ENCODE results near the gene NPEPL1.

NPEPL1 gene

DNA sequence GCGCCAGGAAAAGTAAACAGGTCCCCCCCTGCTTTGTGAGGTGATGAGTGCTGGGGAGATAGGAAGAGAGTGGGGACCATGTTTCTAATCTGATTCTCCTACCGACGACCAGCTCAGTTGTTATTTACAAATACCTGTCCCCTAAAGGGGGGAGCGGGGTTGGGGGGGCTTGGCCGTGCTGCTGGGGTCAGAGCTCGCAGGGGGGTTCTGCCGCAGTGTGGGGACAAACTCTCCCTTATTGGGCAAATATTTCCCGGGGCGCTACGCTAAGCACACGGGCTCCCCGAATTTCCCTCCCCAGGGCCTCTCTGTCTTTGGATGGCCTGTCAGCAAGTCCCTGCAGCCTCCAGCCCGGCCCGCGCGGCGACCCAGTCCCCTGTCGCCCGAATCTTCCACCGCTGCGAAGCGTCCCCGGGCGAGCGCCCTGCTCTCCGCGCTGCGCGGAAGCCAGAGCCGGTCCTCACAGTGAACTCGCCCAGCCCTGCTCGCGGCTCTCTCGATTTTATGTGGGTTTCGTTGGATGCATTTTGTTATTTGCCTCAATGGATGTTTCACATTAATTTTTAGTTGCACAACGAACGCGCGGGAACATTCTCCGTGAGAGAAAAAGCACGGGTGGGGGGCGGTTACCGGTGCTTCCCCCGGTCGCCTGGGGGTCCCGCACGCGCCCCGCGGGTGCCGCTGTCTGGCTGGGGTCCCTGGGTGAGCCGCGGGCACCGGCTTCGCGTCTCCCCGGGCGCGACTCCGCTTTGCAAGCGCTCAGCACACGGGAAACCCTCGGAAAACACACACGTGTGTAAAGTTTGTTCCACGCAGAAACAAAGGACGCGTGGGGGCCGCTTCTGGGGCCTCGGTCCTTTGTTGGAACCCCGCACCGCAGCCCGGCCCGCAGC, 43.1 kb upstream of the NPEPL1 start:
- TF ChIP-seq, protein P1, sequence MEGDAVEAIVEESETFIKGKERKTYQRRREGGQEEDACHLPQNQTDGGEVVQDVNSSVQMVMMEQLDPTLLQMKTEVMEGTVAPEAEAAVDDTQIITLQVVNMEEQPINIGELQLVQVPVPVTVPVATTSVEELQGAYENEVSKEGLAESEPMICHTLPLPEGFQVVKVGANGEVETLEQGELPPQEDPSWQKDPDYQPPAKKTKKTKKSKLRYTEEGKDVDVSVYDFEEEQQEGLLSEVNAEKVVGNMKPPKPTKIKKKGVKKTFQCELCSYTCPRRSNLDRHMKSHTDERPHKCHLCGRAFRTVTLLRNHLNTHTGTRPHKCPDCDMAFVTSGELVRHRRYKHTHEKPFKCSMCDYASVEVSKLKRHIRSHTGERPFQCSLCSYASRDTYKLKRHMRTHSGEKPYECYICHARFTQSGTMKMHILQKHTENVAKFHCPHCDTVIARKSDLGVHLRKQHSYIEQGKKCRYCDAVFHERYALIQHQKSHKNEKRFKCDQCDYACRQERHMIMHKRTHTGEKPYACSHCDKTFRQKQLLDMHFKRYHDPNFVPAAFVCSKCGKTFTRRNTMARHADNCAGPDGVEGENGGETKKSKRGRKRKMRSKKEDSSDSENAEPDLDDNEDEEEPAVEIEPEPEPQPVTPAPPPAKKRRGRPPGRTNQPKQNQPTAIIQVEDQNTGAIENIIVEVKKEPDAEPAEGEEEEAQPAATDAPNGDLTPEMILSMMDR (conservative IDR thresholded peaks at IDR 0.05; ENCODE audit: control insufficient read depth, insufficient read depth, low read depth, low read length) = no peak
- H3K4me3 ChIP-seq (ENCODE audit: control insufficient read depth, low read depth, low read length) = no peak overlapping the region
- DNase-seq (ENCODE audit: low read depth) = no peak

DNA sequence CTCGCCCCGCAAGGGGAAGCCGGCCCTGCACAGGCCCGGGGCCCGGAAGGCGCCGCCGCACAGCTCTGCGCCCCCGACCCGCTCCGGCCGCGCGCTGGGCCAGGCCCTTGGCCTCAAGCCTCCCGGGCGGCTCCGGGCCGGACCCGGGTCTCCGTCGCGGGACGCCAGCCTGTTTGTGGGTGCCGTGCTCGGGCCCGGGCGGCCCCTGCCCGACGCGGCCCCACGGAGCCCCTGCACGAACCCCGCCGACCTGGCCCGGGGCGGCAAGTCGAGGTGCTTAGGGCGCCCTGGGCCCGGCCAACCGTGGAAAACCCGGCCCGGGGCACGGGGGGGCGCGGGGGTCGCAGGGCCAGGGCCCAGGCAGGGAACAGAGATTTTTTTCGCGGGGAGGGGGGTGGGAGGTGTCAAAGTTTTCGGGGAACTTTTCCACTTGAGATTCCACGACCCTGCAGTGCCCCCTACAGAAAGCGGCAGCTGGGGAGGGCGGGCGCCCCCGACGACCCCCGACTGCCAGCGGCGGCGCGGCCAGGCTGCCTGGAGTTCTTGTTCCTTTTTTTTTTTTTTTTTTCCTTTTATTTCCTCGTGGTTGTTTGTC, 42.3 kb upstream of the NPEPL1 start:
- DNase-seq (ENCODE audit: low read depth) = no peak
- peak overlapping the region; percentile 96 for H3K4me3 ChIP-seq (ENCODE audit: control insufficient read depth, low read depth, low read length)
- TF ChIP-seq, protein P1 (conservative IDR thresholded peaks at IDR 0.05; ENCODE audit: control insufficient read depth, insufficient read depth, low read depth, low read length) = no peak

DNA sequence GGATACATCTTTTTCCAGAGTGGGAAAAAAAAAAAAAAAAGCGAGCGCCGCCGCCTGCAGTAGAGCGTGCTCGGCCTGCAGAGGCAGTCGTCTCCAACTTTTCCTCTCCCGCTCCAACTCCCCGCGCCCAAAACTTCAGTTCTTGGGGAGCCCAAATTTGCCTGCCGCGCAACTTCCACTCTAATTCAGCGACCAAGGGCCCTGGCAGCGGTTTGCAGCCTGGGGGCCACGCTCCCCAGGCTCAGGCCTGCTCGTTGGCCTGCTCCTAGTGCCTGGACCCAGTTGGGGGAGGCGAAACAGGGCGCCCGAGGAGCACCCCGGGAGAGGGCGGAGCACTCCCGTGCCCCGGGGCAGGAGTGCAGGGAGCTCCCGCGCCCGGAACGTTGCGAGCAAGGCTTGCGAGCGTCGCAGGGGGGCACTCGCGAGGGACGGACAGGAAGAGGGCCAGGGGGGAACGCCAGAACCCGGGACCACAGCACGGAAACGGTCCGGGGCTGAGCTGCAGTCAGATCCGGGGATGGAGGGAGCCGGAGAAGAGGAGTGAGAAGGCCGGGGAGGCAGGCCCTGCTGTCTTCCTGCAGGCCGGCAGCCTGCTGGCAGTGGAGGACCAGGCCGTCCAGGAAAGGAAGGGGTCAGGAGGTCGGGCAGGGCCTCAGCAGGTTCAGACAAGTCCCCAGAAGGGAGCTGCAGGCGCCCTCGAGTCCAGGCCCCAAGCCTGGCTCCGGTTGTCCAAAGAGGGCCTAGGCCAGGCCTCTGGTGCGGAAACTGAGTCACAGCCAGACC, 41.6 kb upstream of the NPEPL1 start, which contains the start of gene STX16:
Gene STX16 (plus strand): TSS at position 508 of the 783 bp plus-strand sequence. CDS start 724 bp downstream, outside the sequence.
- DNase-seq (ENCODE audit: low read depth) = peak; percentile 92
- TF ChIP-seq, protein P1 (conservative IDR thresholded peaks at IDR 0.05; ENCODE audit: control insufficient read depth, insufficient read depth, low read depth, low read length) = peak; percentile 48
- H3K4me3 ChIP-seq (ENCODE audit: control insufficient read depth, low read depth, low read length) = peak within 1 kb of the TSS; percentile 96

DNA sequence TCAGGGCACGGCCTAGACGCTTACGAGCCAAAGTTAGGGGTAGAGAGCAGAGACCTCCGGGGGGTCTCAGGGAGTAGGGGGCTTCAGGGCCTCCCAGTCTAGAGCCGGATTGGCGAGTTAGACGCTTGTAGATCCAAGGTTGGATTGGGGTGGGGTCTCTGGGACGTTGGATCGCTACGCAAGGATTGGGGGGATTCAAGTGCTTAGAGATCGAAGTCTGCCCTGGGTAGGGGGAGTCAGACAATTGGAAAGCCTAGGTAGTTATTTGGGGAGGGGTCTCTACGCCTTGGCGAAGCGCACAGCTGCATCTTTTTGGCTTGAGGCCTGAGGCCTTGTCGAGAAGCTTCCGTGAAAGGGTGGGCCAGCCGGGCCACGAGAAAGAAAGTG, 41.0 kb upstream of the NPEPL1 start:
- H3K4me3 ChIP-seq (ENCODE audit: control insufficient read depth, low read depth, low read length) = peak overlapping the region; percentile 96
- TF ChIP-seq, protein P1 (conservative IDR thresholded peaks at IDR 0.05; ENCODE audit: control insufficient read depth, insufficient read depth, low read depth, low read length) = no peak
- no peak for DNase-seq (ENCODE audit: low read depth)

DNA sequence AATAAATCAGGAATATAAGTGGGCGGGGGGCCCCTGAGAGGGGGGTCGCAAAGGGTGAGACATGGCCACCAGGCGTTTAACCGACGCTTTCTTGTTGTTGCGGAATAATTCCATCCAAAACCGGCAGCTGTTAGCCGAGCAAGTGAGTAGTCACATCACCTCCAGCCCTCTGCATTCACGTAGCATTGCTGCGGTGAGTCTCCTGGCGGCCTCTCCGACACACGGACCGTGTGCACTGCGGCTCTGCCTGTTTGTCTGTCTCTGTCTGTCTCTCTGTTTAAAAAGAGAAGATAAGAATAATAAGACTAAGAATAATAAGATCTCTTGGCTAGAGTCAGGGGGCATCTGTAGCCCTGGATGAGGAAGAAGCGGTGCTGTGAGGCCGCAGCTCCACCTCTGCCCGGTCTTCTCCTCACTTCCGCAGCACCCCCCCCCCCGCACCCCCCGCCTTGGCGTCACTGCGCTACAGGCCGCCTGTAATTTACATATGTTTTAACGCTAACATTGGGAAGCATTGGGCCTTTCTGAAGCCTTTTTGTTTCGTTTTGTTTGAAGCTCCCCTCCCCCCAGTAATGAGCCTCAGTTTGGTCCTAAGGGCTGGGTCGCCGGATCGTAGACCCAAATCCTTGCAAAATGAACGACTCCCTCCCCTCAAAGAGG, 40.5 kb upstream of the NPEPL1 start:
- DNase-seq (ENCODE audit: low read depth) = peak; percentile 72
- TF ChIP-seq, protein P1 (conservative IDR thresholded peaks at IDR 0.05; ENCODE audit: control insufficient read depth, insufficient read depth, low read depth, low read length) = no peak
- H3K4me3 ChIP-seq (ENCODE audit: control insufficient read depth, low read depth, low read length) = peak overlapping the region; percentile 96

All from fibroblast of mammary gland (primary cell).